Measurements from ENCODE around the gene KCNQ1. TPM values are rescaled to one million over a fixed set of nuclear protein-coding genes. Genes with fewer than 3 reads are reported as not detected.

The KCNQ1 gene
- total and polyA plus RNA-seq, 2 of the 13 experiments (the other 11 are each of a cell fraction or from before 2014, with no cell fraction given): 0.02 to 0.08 TPM

GRCh38 chr11:2671748-2672147, 226.9 kb downstream of the KCNQ1 start:
- in situ Hi-C loops (cut with HindIII; ENCODE audit: extremely low pct_ligation_motif_present, low pct_unique_long_range_greater_than_20kb): no loop called here
- H4K20me1 ChIP-seq (ENCODE audit: insufficient read depth, low read length): peaks cover 99% of the 10 kb centered on the region
- no TSS peak for BruUV-seq (replicated peaks)
- no peak for DNase-seq (ENCODE audit: low spot score)
- no peak overlapping the region for H3K9ac ChIP-seq (ENCODE audit: insufficient read depth, low read depth, low read length)
- FAIRE-seq: no peak
- H2AFZ ChIP-seq (ENCODE audit: low read length): no peak overlapping the region
- no peak overlapping the region for H3K4me3 ChIP-seq (replicated peaks in 1 of 3; ENCODE audit: insufficient read depth in 1 of 3, low read depth in 2 of 3, low read length in 3 of 3)
- ATAC-seq: no peak
- H3K9me3 ChIP-seq (ENCODE audit: low read length): no peaks in the 10 kb centered on the region
- no peaks in the 10 kb centered on the region for H3K27me3 ChIP-seq (ENCODE audit: control insufficient read depth in 1 of 2, insufficient read depth in 2 of 2, low read length in 2 of 2)
- peaks cover 35 to 92% of the 10 kb centered on the region in 2 experiments for H3K36me3 ChIP-seq (replicated peaks in 1 of 2; ENCODE audit: control insufficient read depth in 1 of 2, insufficient read depth in 2 of 2, low read length in 2 of 2)
- intact Hi-C loops (cut with micrococcal nuclease; ENCODE audit: unreplicated experiment): no loop called here
- H3K27ac ChIP-seq (ENCODE audit: extremely low read length, insufficient read depth, low read length): no peak overlapping the region
- 100% methylated on average over 1 of the region's 3 CpGs for WGBS (ENCODE audit: low lambda C conversion rate)
- TF ChIP-seq SRSF4 (IDR thresholded peaks at IDR 0.05; ENCODE audit: low read depth, low read length, poor library complexity, severe bottlenecking): no peak
- no peak for TF ChIP-seq ATF7-NPFF (CRISPR knock-in tag; IDR thresholded peaks at IDR 0.05; ENCODE audit: low read depth)
- no peak for TF ChIP-seq PAXIP1 (CRISPR knock-in tag; conservative IDR thresholded peaks at IDR 0.05)
- peak; percentile 68 for TF ChIP-seq AGO2 (optimal IDR thresholded peaks at IDR 0.05; ENCODE audit: low read depth, low read length)
- no peak for TF ChIP-seq SNAPC2 (CRISPR knock-in tag; IDR thresholded peaks at IDR 0.05)
- no peak for TF ChIP-seq ZNF205 (CRISPR knock-in tag; IDR thresholded peaks at IDR 0.05)
- 0 out of 2 replicates have a peak, but pooled peaks have one; percentile 6 for TF ChIP-seq AKAP8 (CRISPR knock-in tag; IDR thresholded peaks at IDR 0.05)
- 0 out of 2 replicates have a peak, but pooled peaks have one; percentile 72 for TF ChIP-seq ZNF326 (CRISPR knock-in tag; IDR thresholded peaks at IDR 0.05; ENCODE audit: borderline replicate concordance)
- no peak for TF ChIP-seq FOXO4 (CRISPR knock-in tag; conservative IDR thresholded peaks at IDR 0.05)
- TF ChIP-seq KLF13 (CRISPR knock-in tag; IDR thresholded peaks at IDR 0.05): no peak
- TF ChIP-seq ZNF280D (CRISPR knock-in tag; IDR thresholded peaks at IDR 0.05): no peak
- no peak for TF ChIP-seq NBN (conservative IDR thresholded peaks at IDR 0.05)
- TF ChIP-seq MEF2D (CRISPR knock-in tag; IDR thresholded peaks at IDR 0.05): no peak
- TF ChIP-seq POLR2A (IDR thresholded peaks at IDR 0.05; ENCODE audit: insufficient read depth in 1 of 2, low read depth in 2 of 2, low read length in 2 of 2): peak; percentile 16 to 20; a peak in 1 of 4 replicates
- TF ChIP-seq MTA3 (CRISPR knock-in tag; IDR thresholded peaks at IDR 0.05): no peak
- TF ChIP-seq ZZZ3 (CRISPR knock-in tag; IDR thresholded peaks at IDR 0.05; ENCODE audit: borderline replicate concordance): no peak
- TF ChIP-seq ZBTB42 (CRISPR knock-in tag; IDR thresholded peaks at IDR 0.05): no peak
- TF ChIP-seq ZNF564 (CRISPR knock-in tag; IDR thresholded peaks at IDR 0.05): no peak
- no peak for TF ChIP-seq EZH2 (conservative IDR thresholded peaks at IDR 0.05; ENCODE audit: low read depth, low read length)
- peaks cover 99% of the 10 kb centered on the region for H3K79me2 ChIP-seq (ENCODE audit: insufficient read depth, low read length)
- H3K4me2 ChIP-seq (ENCODE audit: low read depth, low read length): no peak overlapping the region
- H3K4me1 ChIP-seq (ENCODE audit: insufficient read depth, low read length): peaks cover 97% of the 10 kb centered on the region
- ChIA-PET CTCF (ENCODE audit: low intra/inter-chr PET ratio, low total read pairs) (no interaction called here), POLR2A (interaction anchor here (1.3 kb wide), 1 partner anchor 108 kb away, joined by 3 read pairs; no protein-coding TSS in a partner anchor)

Data from HepG2 (cell line).